BJ (cell line): ENCODE data around the gene KIF25. TPM values are rescaled to one million over a fixed set of nuclear protein-coding genes. Genes with fewer than 3 reads are reported as not detected.

Experiments used
- CTCF ChIA-PET: fragments of 350-600 bp; formaldehyde crosslinking; extraction: SDS; loops from one replicate; lab custom pipeline; 2021; ENCODE audit warnings: antibody characterized with exemption, inconsistent platforms; lab: Yijun Ruan, JAX
- POLR2A ChIA-PET: fragments of 300-600 bp; sonication (Branson Sonifier 250); formaldehyde crosslinking; extraction: SDS; loops from one replicate; lab custom pipeline; 2021; ENCODE audit warnings: antibody characterized with exemption; lab: Charles Lee
- DNase-seq: peaks from one replicate; pipeline ENCODE4 v3.0.0-alpha.2; 2011; ENCODE audit warnings: low read depth
- H3K27me3 ChIP-seq: 2 replicates; pipeline ENCODE4 v1.6.0; 2011; ENCODE audit warnings: low read length; ENCODE audit not compliant: control insufficient read depth, insufficient read depth
- H3K36me3 ChIP-seq: 2 replicates; pipeline ENCODE4 v1.5.1; 2011; ENCODE audit warnings: low read length; ENCODE audit not compliant: control insufficient read depth, insufficient read depth
- H3K4me3 ChIP-seq: 2 replicates; pipeline ENCODE4 v1.5.1; 2011; ENCODE audit warnings: low read depth, mild to moderate bottlenecking, control low read depth, low read length
- polyA plus RNA-seq: library from polyadenylated mRNA; depleted of rRNA; stranded (reverse); fragments of >200 nt; gene quantifications from 2 replicates; pipeline ENCODE4 v1.2.3, GENCODE V29; 2011
- TF ChIP-seq, protein P1 (sequence below): IDR thresholded peaks from 2 replicates; pipeline ENCODE4 v1.5.1; 2011; ENCODE audit warnings: low read depth, mild to moderate bottlenecking, control low read depth, inconsistent platforms, low read length, moderate library complexity; ENCODE audit not compliant: insufficient read depth

Gene KIF25
- polyA plus RNA-seq, 1 experiment, result not detected

DNA sequence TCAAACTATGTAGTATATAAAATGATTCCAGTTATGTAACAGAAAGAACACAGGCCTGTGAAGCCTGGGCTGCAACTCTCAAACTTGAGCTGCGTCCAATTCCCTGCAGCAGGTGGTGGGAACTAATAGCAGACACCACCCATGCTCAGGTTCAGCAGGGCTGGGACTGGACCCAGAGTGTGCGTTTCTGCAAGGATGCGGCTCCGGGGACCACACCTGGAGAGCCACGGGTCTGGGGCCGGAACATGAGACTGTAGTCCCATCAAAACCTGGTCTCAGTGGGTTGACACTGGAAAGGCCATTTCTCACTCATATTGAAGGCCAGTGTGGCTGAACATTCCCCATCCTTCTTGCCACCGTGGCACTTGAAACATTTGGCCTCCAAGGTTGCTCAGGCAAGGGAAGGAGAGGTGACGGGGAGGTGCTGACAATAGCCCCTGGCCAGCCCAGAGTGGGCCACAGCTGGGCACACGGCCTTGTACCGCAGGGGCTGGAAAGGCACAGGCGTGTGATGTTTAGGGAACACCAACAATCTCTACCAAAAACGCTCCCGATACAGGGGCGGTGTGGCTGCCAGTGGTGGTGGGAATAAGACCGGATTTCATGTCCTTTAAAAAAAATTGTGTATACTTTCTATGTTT lies 43.5 kb downstream of the KIF25 start:
- H3K4me3 ChIP-seq, result no peak overlapping the region
- H3K27me3 ChIP-seq, result no peaks in the 10 kb centered on the region
- H3K36me3 ChIP-seq, result no peaks in the 10 kb centered on the region
- TF ChIP-seq, protein P1, sequence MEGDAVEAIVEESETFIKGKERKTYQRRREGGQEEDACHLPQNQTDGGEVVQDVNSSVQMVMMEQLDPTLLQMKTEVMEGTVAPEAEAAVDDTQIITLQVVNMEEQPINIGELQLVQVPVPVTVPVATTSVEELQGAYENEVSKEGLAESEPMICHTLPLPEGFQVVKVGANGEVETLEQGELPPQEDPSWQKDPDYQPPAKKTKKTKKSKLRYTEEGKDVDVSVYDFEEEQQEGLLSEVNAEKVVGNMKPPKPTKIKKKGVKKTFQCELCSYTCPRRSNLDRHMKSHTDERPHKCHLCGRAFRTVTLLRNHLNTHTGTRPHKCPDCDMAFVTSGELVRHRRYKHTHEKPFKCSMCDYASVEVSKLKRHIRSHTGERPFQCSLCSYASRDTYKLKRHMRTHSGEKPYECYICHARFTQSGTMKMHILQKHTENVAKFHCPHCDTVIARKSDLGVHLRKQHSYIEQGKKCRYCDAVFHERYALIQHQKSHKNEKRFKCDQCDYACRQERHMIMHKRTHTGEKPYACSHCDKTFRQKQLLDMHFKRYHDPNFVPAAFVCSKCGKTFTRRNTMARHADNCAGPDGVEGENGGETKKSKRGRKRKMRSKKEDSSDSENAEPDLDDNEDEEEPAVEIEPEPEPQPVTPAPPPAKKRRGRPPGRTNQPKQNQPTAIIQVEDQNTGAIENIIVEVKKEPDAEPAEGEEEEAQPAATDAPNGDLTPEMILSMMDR, result no peak
- DNase-seq, result no peak
- ChIA-PET POLR2A (no interaction called here), CTCF (no interaction called here)

DNA sequence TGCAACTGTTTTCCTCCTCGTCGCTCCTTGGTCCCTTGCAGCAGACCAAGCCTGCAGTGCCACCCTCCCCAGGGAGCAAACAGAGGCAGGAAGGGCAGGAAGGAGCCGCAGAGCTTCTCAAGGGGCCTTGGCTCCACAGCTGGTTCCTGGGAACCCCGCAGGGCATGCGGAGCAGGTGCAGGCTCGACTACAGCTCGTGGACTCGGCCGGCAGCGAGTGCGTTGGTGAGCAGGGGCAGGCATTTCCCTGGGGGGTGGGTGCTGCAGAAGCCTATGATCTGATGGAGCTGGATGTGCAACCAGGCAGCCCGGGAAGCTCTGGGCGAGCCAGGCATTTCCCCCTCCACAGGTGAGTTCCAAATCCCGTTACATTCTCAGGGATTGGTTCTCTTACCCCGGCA lies 44.5 kb downstream of the KIF25 start:
- no peak overlapping the region for H3K4me3 ChIP-seq
- TF ChIP-seq, protein P1, result no peak
- no peak for DNase-seq
- ChIA-PET POLR2A (no interaction called here), CTCF (no interaction called here)
- H3K36me3 ChIP-seq, result no peaks in the 10 kb centered on the region
- H3K27me3 ChIP-seq, result no peaks in the 10 kb centered on the region

DNA sequence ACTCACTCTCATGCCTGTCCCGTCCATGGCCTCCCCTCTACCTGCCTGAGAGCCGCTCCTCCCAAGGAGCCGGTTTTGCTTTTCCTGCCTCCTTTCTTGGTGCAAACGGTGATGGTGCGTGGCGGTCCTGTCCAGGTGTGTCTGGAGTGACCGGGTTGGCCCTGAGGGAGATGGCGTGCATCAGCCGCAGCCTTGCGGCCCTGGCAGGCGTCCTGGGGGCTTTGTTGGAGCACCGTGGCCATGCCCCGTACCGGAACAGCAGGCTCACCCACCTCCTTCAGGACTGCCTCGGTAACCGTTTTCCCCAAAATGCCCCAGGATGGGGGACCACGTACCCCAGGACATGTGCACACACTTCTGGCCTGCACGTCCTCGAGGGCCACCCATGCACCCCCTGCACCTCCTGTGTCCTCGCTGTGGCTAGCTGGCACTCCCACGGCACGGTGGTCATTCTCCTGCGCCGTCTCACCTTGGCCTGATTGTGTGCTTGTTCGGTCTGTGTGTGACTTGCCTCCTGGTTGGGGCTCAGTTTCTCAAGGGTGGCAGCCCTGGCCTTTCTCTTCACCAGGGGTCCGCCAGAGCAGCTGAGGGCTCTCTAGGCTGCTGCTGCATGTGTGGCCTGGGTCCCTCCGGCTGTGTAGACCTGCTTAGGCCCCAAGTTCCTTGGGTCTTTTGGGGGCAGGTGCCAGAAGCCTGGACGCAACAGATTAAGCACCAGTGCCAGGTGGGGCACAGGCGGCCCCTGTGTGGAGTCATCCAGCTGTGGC lies 45.1 kb downstream of the KIF25 start:
- CTCF ChIA-PET, result no interaction called here
- POLR2A ChIA-PET, result no interaction called here
- no peak for DNase-seq
- TF ChIP-seq, protein P1, result no peak
- no peak overlapping the region for H3K4me3 ChIP-seq
- no peaks in the 10 kb centered on the region for H3K36me3 ChIP-seq
- no peaks in the 10 kb centered on the region for H3K27me3 ChIP-seq

DNA sequence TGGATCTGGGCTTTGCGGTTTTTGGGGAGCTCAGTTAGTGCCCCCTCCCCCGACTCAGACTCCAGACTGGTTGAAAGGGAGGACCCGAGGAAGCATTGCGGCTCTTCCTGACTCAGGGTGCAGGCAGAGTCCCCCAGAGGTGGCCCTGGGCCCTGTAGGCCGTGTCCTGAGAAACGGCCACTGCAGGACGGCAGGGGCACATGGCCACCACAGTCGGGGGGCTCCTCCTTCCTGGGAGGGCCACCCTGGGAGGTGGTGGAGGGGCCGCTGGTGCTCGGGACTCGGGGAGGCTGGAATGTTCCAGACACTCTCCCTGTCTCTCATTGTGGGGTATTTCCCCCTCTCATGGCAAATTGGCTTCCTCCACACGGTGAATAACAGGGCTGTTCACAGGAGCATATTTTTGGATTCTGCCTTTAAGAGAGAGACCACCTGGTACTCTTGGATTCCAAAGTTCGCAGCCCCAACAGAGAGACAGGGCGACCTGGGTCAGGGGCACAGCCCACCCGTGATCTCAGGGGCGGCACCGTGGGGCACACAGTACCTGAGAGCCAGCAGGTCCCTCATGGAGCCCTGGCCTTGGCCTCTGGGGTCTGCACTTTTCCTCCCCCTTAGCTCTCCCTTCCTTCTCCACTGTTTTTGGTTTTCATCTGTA lies 45.8 kb downstream of the KIF25 start:
- CTCF ChIA-PET, result no interaction called here
- no peak for DNase-seq
- POLR2A ChIA-PET, result no interaction called here

More for the DNA sequence above, 45.8 kb downstream of the KIF25 start:
- no peaks in the 10 kb centered on the region for H3K36me3 ChIP-seq
- TF ChIP-seq, protein P1, result no peak
- no peaks in the 10 kb centered on the region for H3K27me3 ChIP-seq
- no peak overlapping the region for H3K4me3 ChIP-seq
